HG02870 (cell line): ENCODE data around the gene ETV3.

Experiments used
- ATAC-seq: cut with Tn5 transposase; IDR thresholded peaks from one replicate; pipeline ENCODE4 v1.9.1; 2021; ENCODE audit warnings: mild to moderate bottlenecking, moderate library complexity; ENCODE audit not compliant: unreplicated experiment

The ETV3 gene

DNA sequence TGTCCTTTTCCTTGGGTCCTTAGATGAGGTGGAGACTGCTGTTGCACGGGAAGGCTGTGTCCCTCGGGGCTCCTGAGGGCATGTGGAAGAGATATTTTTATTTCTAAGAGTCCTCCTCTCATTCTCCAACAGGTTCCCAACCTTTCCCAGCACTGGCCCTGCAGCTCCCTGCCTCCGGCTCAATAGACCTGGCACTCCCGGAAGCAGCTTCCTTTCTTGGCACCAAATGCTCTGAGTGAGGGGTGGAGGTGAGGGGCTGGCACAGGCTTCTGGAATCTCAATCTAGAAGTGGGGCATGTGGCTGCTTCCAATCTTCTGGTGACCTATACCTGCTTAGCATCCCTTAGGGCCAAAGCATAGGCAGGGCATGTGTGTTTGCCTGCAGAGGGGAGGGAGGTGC lies 43.1 kb downstream of the ETV3 start:
- ATAC-seq, result no peak

DNA sequence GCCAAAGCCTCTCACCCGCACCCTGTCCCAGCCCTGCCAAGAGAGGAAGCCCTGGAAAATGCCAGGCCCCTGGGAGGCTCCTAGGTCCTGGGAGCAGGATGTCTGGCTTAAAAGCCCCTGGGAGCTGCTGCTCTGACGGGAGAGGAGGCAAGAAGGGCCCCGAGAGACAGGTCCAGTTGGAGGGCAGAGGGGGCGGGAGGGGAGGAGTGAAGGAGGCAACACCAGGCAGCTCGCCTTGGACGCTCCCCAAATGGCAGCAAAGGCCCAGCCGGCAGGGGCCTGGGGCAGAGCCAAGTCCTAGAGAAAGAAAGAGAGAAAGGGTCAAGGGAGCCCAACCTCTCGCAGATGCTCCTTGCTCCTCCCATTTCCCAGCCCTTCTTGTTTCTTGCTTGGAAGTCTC lies 45.4 kb downstream of the ETV3 start:
- no peak for ATAC-seq

DNA sequence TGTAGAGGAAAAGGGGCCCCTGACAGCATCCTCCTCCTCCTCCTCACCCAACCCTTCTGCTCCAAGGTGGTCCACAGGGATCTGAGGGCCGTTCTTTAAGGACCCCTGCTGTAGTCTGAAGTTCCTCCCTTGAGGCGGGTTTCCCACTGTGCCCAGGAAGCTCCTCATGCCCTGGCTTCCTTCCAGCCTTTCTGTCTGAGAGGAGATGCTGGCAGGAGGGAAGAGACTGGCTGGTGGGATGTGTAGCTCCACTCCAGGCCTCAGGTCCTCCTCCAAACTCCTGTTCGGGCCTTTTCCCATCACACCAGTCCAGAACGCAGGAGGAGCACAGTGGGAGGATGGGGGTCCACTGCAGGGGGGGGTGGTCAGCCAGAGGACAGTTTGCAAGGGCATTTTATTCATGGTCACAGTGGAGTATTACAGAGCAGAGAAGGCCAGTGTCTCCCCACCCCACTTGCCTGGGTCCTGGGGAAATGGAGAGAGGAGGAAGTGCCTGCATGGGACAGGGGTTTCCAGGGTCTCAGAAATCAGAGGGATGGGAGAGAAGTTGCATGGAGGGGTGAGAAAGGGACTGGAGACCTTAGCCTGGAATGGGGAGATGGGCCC lies 46.4 kb downstream of the ETV3 start:
- no peak for ATAC-seq

DNA sequence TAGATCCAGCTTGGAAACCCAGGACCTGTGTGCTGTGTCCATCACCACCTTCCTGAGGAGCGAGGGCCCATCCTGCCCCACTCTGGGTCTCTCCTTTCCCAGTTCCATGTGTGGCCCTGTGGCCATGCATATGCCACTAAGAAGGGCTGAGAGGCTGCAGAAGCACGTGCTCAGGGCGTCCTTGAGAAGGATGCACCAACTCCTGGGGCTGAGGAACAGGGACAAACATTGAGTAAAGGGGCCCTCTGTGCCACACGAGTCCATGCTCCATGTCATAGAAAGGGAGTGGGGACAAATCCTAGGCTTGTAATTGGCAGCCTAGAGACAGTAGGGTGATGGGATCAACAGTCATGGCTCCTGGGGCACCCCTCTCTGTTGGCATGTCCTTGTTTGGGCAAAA lies 47.0 kb downstream of the ETV3 start:
- ATAC-seq, result no peak

DNA sequence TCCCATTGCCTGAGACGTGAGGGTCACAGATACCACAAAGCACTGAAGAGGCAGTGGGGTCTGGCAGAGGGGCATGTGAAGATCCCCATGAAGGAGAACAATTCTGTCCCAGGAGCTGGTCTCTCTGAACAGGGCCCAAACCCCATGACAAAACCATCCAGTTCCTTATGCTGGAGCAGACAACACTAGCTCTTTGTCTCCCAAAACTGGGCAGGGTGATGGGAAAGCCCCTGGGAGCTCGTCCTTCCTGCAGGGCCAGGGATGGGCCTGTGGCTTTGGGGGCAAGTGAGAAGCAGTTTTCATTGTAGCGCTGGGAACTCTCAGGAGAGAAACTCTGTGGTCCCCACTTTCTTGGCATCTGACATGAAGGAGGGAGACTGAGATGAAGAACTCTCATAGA lies 47.4 kb downstream of the ETV3 start:
- ATAC-seq, result no peak

DNA sequence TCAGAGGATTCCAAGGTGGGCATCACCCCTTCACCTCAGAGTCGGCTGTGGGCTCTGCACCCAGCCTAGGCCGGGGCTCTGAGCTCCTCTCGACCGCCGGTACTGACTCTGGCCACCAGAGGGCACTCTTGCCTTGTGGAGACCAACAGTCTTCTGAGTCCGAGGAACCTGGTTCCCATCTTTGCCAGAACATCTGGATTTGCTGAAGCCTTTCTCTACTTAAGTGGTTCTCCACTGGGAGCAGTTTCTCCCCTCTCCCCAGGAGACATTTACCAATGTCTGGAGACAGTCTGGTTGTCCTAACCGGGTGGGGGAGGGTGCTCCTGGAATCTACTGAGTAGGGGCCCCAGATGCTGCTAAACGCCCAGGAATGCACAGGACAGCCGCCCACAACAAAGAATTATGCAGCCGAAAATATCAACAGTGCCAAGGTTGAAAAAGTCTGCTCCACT lies 48.0 kb downstream of the ETV3 start:
- ATAC-seq, result no peak

DNA sequence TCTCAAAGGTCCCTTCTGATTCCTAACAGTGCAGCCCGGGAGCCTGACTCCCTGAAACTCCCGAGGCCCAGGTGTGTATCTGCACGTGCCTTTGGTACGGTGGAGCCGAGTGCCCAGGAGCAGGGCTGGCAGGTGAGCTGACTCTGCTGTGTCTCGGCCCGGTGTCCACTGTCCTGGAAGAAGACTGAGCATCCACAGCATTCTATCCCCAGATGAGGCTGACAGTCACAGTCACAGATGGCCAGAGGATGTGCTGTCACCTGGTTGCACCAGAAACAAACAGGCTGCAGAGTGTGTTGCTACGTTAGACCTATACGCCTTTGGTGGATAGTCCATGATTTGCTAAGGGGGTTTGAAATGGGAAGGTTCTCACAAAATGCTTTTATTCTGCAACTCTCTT lies 48.4 kb downstream of the ETV3 start:
- no peak for ATAC-seq

DNA sequence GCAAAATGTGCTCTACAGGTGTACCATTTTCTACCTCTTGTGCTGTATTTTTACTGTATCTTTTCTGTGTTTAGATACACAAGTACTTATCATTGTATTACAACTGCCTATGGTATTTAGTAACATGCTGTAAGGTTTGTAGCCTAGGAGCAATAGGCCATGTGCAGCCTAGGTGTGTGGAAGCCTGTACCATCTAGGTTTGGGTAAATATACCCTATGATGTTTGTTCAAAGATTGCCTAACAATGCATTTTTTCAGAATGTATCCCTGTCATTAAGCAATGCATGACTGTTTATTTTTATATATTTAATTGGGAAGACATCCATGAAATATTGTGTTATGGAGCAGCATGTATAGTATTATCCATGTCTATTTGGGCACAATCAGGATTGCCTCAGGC lies 49.6 kb downstream of the ETV3 start:
- ATAC-seq, result no peak

DNA sequence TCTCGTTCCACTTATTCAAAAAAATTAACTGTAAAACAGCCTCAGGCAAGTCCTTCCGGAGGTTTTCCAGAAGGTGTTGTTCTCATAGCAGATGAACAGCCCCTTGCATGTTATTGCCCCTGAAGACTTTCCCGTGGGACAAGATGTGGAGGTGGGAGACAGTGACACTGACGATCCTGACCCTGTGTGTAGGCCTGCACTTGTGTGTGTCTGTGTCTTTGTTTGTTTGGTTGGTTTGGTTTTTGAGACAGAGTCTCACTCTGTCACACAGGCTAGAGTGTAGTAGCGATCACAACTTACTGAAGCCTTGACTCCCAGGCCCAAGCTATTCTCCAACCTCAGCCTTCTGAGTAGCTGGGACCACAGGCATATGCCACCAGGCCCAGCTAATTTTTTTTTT lies 51.2 kb downstream of the ETV3 start:
- no peak for ATAC-seq

DNA sequence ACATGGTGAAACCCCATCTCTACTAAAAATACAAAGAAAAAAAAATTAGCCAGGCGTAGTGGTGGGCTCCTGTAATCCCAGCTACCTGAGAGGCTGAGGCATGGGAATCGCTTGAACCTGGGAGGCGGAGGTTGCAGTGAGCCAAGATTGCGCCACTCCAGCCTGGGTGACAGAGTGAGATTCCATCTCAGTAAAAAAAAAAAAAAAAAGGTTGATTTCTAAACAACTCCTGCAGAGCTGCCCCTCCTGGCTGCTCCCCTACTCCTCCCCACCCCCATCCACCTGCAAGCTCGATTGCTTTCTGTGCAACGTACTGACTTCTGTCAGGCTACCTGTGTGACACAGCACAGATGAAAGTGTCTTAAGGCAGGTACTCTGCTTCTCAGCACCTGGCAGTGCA lies 51.9 kb downstream of the ETV3 start:
- no peak for ATAC-seq

DNA sequence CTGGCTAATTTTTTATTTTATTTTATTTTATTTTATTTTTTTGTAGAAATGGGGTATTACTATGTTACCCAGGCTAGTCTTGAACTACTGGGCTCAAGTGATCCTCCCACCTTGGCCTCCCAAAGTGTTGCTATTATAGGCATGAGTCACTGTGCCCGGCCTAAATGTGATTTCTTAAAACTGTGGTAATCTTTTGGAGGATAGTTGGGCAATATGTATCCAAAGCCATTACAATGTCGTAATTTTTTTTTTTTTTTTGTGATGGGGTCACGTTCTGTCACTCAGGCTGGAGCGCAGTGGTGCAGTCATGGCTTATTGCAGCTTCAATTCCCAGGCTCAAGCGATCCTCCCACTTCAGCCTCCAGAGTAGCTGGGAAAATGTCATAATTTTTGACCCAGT lies 52.8 kb downstream of the ETV3 start:
- no peak for ATAC-seq

DNA sequence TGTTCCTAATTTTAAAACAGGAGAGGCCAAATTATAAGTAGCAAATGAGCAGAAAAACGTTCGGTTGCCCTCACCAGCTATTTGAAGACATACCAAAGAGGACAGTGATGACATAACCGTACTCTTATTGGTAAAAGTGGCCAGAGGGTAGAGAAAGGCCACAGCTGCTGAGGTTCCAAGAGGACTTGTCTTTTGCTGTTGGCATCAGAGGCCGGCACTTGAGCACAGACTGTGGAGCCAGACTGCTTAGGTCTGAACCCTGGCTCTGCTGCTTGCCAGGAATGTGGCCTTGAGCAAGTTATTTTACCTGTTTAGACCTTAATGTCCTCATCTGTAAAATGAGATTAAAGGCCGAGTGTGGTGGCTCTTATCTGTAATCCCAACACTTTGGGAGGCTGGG lies 53.5 kb downstream of the ETV3 start:
- ATAC-seq, result no peak

DNA sequence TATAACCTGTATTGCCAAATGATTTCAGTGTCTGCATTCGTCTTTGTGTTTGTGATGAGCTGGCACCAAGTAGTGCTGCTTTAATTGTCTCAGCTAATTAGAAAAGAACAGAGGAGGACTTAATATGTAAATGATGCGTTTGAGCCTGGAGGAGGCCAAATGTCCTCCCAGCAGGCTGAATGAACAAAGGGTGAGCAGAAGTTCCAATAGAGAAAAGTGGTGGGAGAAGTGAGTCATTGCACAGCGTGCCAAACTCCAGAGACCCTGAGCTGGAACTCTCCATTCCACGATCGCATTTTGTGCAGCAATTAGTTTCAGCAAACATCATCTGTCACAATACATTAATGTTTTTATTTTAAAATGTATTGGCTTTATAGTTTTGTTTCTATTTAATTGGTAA lies 56.5 kb downstream of the ETV3 start:
- no peak for ATAC-seq

DNA sequence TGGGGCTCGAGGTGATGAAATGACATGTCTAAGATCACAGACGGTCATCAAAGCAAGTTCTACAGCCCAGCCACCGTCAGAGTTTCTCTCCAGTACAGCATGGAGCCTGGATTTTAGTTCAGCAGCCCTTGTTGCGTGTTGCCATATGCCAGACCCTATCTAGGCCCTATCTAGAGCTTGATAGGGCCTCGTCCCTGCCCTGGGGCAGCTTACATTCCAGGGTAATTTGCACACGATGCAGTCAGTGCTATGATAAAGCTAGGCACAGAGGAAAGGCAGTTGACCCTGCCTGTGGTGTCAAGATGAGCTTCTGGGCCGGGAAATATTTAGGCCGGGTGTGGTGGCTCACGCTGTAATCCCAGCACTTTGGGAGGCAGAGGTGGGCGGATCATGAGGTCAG lies 57.5 kb downstream of the ETV3 start:
- no peak for ATAC-seq

DNA sequence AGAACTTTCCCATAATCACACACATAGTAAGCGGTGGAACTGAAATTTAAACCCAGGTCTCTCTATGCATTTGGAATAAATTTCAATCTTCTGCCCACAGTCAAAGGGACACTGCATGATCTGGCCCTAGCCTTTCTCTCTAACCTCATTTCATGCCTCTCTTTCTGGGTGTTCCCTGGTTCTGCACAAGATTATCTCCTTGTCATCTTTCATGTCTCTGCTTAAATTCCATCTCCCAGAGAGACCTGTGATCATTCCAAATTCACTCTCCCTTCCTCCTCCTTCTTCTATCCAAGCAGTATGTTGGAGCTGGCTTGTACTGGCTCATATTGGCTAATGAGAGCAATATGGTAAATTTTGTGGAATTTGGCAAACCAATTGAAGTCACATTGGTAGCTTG lies 60.8 kb downstream of the ETV3 start:
- ATAC-seq, result no peak

DNA sequence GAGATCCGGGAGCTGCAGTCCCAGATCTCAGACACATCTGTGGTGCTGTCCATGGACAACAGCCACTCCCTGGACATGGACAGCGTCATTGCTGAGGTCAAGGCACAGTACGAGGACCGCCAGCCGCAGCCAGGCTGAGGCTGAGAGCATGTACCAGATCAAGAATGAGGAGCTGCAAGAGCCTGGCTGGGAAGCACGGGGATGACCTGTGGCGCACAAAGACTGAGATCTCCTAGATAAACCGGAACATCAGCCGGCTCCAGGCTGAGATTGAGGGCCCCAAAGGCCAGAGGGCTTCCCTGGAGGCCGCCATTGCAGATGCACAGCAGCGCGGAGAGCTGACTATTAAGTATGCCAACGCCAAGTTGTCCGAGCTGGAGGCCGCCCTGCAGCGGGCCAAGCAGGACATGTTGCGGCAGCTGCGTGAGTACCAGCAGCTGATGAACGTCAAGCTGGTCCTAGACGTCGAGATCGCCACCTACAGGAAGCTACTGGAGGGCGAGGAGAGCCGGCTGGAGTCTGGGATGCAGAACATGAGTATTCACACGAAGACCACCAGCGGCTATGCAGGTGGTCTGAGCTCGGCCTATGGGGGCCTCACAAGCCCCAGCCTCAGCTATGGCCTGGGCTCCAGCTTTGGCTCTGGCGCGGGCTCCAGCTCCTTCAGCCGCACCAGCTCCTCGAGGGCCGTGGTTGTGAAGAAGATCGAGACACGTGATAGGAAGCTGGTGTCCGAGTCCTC lies 64.1 kb downstream of the ETV3 start:
- no peak for ATAC-seq
